Measurements from ENCODE around the gene KEAP1. TPM values are rescaled to one million over a fixed set of nuclear protein-coding genes. Genes with fewer than 3 reads are reported as not detected.

Gene KEAP1
- total and polyA plus RNA-seq, 9 of the 15 experiments (the other 6 are each of a cell fraction or from before 2014, with no cell fraction given) = 2.1 to 95.6 (median 64.3) TPM

DNA sequence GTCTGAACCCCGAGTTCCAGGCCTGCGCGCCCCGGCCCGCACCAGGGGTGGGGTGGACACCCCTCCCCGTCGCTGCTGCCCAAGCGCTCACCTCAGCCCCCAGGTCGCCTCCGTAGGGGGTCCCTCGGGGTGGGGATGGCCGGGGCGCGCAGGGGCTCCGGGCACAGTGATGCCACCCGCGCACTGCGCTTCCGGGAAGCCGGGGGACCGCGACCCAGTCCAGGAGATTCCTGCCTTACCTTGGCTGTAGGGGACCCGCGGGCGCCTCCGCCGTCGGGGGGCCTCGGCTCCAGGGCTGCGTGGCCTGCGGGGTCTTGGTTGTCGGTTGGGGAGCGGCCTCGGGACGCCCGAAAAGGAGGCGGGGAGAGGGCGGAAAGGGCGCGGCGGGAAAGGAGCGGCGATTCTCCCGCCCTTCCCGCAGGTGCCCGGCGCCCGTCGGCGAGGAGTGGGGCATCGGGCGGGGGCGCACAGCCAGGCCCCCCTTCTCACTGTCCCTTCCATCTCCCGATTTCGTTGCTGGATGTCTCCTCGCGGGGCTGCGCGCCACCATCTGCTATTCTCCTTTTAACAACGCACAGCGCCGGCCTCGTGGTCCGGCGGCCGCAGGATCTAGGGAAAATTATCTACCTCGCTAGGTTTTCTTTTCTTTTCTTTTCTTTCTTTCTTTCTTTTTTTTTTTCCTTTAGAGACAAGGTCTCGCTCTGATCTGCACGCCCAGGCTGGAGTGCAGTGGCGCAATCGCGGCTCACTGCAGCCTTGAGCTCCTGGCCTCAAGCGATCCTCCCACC is at the start of gene KEAP1 (continued):
- TF ChIP-seq, protein P1, sequence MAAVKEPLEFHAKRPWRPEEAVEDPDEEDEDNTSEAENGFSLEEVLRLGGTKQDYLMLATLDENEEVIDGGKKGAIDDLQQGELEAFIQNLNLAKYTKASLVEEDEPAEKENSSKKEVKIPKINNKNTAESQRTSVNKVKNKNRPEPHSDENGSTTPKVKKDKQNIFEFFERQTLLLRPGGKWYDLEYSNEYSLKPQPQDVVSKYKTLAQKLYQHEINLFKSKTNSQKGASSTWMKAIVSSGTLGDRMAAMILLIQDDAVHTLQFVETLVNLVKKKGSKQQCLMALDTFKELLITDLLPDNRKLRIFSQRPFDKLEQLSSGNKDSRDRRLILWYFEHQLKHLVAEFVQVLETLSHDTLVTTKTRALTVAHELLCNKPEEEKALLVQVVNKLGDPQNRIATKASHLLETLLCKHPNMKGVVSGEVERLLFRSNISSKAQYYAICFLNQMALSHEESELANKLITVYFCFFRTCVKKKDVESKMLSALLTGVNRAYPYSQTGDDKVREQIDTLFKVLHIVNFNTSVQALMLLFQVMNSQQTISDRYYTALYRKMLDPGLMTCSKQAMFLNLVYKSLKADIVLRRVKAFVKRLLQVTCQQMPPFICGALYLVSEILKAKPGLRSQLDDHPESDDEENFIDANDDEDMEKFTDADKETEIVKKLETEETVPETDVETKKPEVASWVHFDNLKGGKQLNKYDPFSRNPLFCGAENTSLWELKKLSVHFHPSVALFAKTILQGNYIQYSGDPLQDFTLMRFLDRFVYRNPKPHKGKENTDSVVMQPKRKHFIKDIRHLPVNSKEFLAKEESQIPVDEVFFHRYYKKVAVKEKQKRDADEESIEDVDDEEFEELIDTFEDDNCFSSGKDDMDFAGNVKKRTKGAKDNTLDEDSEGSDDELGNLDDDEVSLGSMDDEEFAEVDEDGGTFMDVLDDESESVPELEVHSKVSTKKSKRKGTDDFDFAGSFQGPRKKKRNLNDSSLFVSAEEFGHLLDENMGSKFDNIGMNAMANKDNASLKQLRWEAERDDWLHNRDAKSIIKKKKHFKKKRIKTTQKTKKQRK (IDR thresholded peaks at IDR 0.05; ENCODE audit: borderline replicate concordance, low read depth, low read length) = no peak
- TF ChIP-seq, protein P2, sequence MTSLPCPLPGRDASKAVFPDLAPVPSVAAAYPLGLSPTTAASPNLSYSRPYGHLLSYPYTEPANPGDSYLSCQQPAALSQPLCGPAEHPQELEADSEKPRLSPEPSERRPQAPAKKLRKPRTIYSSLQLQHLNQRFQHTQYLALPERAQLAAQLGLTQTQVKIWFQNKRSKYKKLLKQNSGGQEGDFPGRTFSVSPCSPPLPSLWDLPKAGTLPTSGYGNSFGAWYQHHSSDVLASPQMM (CRISPR knock-in tag; IDR thresholded peaks at IDR 0.05) = no peak
- TF ChIP-seq SMAD4 (CRISPR knock-in tag; conservative IDR thresholded peaks at IDR 0.05) (peak; percentile 73), RFX5 (IDR thresholded peaks at IDR 0.05; ENCODE audit: low read depth, low read length) (no peak), ETV6 (IDR thresholded peaks at IDR 0.05; ENCODE audit: borderline replicate concordance in 1 of 2, low read depth in 2 of 2, low read length in 1 of 2) (no peak), ETV6 (CRISPR knock-in tag; IDR thresholded peaks at IDR 0.05; ENCODE audit: borderline replicate concordance) (peak; percentile 25; the same call in 1 of the 2 replicates), KAT2B (IDR thresholded peaks at IDR 0.05; ENCODE audit: low read depth, low read length) (no peak), SRSF3 (IDR thresholded peaks at IDR 0.05; ENCODE audit: insufficient read depth, low read length) (no peak; the same call in 1 of the 2 replicates), JUN (IDR thresholded peaks at IDR 0.05; ENCODE audit: borderline replicate concordance, low read depth, low read length) (no peak), JUN (CRISPR knock-in tag; IDR thresholded peaks at IDR 0.05; ENCODE audit: borderline replicate concordance) (no peak), RFX7 (CRISPR knock-in tag; IDR thresholded peaks at IDR 0.05) (no peak), CBX1 (IDR thresholded peaks at IDR 0.05; ENCODE audit: low read depth) (no peak)
- TF ChIP-seq, protein P3, sequence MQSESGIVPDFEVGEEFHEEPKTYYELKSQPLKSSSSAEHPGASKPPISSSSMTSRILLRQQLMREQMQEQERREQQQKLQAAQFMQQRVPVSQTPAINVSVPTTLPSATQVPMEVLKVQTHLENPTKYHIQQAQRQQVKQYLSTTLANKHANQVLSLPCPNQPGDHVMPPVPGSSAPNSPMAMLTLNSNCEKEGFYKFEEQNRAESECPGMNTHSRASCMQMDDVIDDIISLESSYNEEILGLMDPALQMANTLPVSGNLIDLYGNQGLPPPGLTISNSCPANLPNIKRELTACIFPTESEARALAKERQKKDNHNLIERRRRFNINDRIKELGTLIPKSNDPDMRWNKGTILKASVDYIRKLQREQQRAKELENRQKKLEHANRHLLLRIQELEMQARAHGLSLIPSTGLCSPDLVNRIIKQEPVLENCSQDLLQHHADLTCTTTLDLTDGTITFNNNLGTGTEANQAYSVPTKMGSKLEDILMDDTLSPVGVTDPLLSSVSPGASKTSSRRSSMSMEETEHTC (IDR thresholded peaks at IDR 0.05) = no peak
- TF ChIP-seq, protein P4, sequence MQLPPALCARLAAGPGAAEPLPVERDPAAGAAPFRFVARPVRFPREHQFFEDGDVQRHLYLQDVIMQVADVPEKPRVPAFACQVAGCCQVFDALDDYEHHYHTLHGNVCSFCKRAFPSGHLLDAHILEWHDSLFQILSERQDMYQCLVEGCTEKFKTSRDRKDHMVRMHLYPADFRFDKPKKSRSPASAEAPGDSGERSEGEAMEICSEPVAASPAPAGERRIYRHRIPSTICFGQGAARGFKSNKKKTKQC (CRISPR knock-in tag; IDR thresholded peaks at IDR 0.05) = 0 out of 2 replicates have a peak, but pooled peaks have one; percentile 34
- TF ChIP-seq, protein P5, sequence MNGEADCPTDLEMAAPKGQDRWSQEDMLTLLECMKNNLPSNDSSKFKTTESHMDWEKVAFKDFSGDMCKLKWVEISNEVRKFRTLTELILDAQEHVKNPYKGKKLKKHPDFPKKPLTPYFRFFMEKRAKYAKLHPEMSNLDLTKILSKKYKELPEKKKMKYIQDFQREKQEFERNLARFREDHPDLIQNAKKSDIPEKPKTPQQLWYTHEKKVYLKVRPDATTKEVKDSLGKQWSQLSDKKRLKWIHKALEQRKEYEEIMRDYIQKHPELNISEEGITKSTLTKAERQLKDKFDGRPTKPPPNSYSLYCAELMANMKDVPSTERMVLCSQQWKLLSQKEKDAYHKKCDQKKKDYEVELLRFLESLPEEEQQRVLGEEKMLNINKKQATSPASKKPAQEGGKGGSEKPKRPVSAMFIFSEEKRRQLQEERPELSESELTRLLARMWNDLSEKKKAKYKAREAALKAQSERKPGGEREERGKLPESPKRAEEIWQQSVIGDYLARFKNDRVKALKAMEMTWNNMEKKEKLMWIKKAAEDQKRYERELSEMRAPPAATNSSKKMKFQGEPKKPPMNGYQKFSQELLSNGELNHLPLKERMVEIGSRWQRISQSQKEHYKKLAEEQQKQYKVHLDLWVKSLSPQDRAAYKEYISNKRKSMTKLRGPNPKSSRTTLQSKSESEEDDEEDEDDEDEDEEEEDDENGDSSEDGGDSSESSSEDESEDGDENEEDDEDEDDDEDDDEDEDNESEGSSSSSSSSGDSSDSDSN (IDR thresholded peaks at IDR 0.05; ENCODE audit: borderline replicate concordance in 1 of 2, low read depth in 2 of 2, low read length in 2 of 2) = no peak
- TF ChIP-seq, protein P6, sequence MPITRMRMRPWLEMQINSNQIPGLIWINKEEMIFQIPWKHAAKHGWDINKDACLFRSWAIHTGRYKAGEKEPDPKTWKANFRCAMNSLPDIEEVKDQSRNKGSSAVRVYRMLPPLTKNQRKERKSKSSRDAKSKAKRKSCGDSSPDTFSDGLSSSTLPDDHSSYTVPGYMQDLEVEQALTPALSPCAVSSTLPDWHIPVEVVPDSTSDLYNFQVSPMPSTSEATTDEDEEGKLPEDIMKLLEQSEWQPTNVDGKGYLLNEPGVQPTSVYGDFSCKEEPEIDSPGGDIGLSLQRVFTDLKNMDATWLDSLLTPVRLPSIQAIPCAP (CRISPR knock-in tag; IDR thresholded peaks at IDR 0.05; ENCODE audit: borderline replicate concordance) = peak; percentile 13; the same call in 1 of the 2 replicates

Measured in K562 (cell line).